Esophagus squamous epithelium (tissue), 5 donors: ENCODE results near the gene OSCP1. TPM values are rescaled to one million over a fixed set of nuclear protein-coding genes. Genes with fewer than 3 reads are reported as not detected.
A peak's percentile ranks its signal among the peaks of the same experiment; 100 is the strongest.

ENCODE experiments used
- DNase-seq: peaks from one replicate; lab custom pipeline; 2025; lab: John Stamatoyannopoulos, UW
- H3K27ac ChIP-seq, 4 donors: fragments of 200-600 bp; sonication (generic); one replicate each; pipeline ENCODE4 v1.5.1; 2016 to 2019; ENCODE audit warnings: mild to moderate bottlenecking in 1 of 4
- H3K27me3 ChIP-seq, 4 donors: fragments of 200-600 bp; sonication (generic); 1 replicate in 3 of 4; 2 replicates in 1 of 4; pipeline versions ENCODE4 v1.5.1 to v1.6.0; 2017 to 2021; ENCODE audit warnings: antibody characterized with exemption in 1 of 4
- H3K36me3 ChIP-seq, 3 donors: fragments of 200-600 bp; sonication (generic); one replicate each; pipeline ENCODE4 v1.5.1; 2016 to 2019
- H3K4me1 ChIP-seq, 3 donors: fragments of 200-600 bp; sonication (generic); one replicate each; pipeline ENCODE4 v1.5.1; 2017 to 2019
- H3K4me3 ChIP-seq, 4 donors: fragments of 200-600 bp; sonication (generic); 1 replicate in 3 of 4; 2 replicates in 1 of 4; pipeline ENCODE4 v1.5.1; 2016 to 2019; ENCODE audit warnings: mild to moderate bottlenecking in 2 of 4, moderate library complexity in 1 of 4
- H3K9me3 ChIP-seq, 3 donors: fragments of 200-600 bp; sonication (generic); one replicate each; pipeline ENCODE4 v1.5.1; 2016 to 2019
- CTCF ChIP-seq, 6 experiments: fragments of 450-650 bp in 4 of 6; fragments of 200-600 bp in 2 of 6; sonication (generic) in 2 of 6; IDR thresholded peaks; one replicate each; pipeline ENCODE4 v1.5.1; 2016 to 2019; ENCODE audit warnings: antibody characterized with exemption in 6 of 6, mild to moderate bottlenecking in 4 of 6, moderate library complexity in 4 of 6
- POLR2A ChIP-seq, 4 donors: fragments of 450-650 bp; IDR thresholded peaks; one replicate each; pipeline ENCODE4 v1.6.1; 2017; ENCODE audit warnings: antibody characterized with exemption in 4 of 4, mild to moderate bottlenecking in 4 of 4, moderate library complexity in 3 of 4
- WGBS, 2 donors: methylation state at CpG; one replicate each; pipeline ENCODE4 v1.1.5; 2018; 5-methylcytosine and 5-hydroxymethylcytosine counted together
- intact Hi-C: fragments of 100-400 bp; cut with DNase I; formaldehyde crosslinking; loops from one replicate; pipeline ENCODE4 v1.15.0; 2022
- total RNA-seq, 4 donors: library from RNA; depleted of rRNA; stranded (reverse); fragments of >200 nt; gene quantifications; one replicate each; pipeline ENCODE4 v1.1.0, GENCODE V29; 2016
- donor health status: DM: yes; HTN: yes; CAD: no.

OSCP1 gene
- total RNA-seq, 4 donors from 2014 or later: 2.4 to 6.8 (median 4.5) TPM

- no peaks in the 10 kb centered on the region for H3K9me3 ChIP-seq
- peak overlapping the region; percentile 87 to 96 (median 91) for H3K27ac ChIP-seq
- no peak for DNase-seq
These were observed 13.2 kb upstream of the OSCP1 start for GRCh38 chr1:36463463-36463802.

GRCh38 chr1:36458910-36459309, 8.7 kb upstream of the OSCP1 start:
- Histone ChIP-seq H3K27ac (peak overlapping the region in 1 of 4 donors; percentile 1), H3K36me3 (peaks cover 14 to 85% (median 17%) of the 10 kb centered on the region in 3 donors), H3K4me3 (no peak overlapping the region), H3K4me1 (peaks cover 0 to 40% (median 14%) of the 10 kb centered on the region in 3 donors), H3K27me3 (no peaks in the 10 kb centered on the region), H3K9me3 (no peaks in the 10 kb centered on the region)
- no peak for TF ChIP-seq POLR2A (IDR thresholded peaks at IDR 0.05)
- no peak for TF ChIP-seq CTCF (IDR thresholded peaks at IDR 0.05)
- intact Hi-C loops: no loop called here
- no peak for DNase-seq
- WGBS, 2 donors: 48% methylated on average over 3 of the region's 3 CpGs

More at GRCh38 chr1:36463463-36463802, 13.2 kb upstream of the OSCP1 start:
- H3K36me3 ChIP-seq: peaks cover 9 to 39% (median 14%) of the 10 kb centered on the region in 3 donors
- peaks cover 4 to 44% (median 14%) of the 10 kb centered on the region in 3 donors for H3K4me1 ChIP-seq
- TF ChIP-seq POLR2A (IDR thresholded peaks at IDR 0.05): no peak
- TF ChIP-seq CTCF (IDR thresholded peaks at IDR 0.05): peak in 1 of 6 experiments; percentile 2
- intact Hi-C loops: no loop called here
- peak overlapping the region; percentile 69 to 97 (median 81) for H3K4me3 ChIP-seq
- WGBS, 2 donors: 15% methylated on average over 5 to 6 of the region's 6 CpGs
- H3K27me3 ChIP-seq: no peaks in the 10 kb centered on the region

GRCh38 chr1:36457691-36458090, 7.4 kb upstream of the OSCP1 start:
- intact Hi-C loops: no loop called here
- peaks cover 14 to 87% (median 17%) of the 10 kb centered on the region in 3 donors for H3K36me3 ChIP-seq

GRCh38 chr1:36456391-36456928, 6.2 kb upstream of the OSCP1 start:
- Histone ChIP-seq H3K4me1 (peaks cover 0 to 18% (median 0%) of the 10 kb centered on the region in 3 donors), H3K27ac (no peak overlapping the region), H3K4me3 (no peak overlapping the region), H3K36me3 (peaks cover 14 to 78% (median 17%) of the 10 kb centered on the region in 3 donors), H3K9me3 (no peaks in the 10 kb centered on the region), H3K27me3 (no peaks in the 10 kb centered on the region)
- DNase-seq: no peak
- TF ChIP-seq POLR2A (IDR thresholded peaks at IDR 0.05): no peak
- no peak for TF ChIP-seq CTCF (IDR thresholded peaks at IDR 0.05)
- intact Hi-C loops: no loop called here

More at GRCh38 chr1:36457691-36458090, 7.4 kb upstream of the OSCP1 start:
- 64 to 83% methylated on average over 3 to 5 of the region's 5 CpGs for WGBS, 2 donors
- no peak for DNase-seq
- Histone ChIP-seq H3K9me3 (no peaks in the 10 kb centered on the region), H3K4me1 (peaks cover 0 to 28% (median 6%) of the 10 kb centered on the region in 3 donors), H3K27me3 (no peaks in the 10 kb centered on the region), H3K27ac (no peak overlapping the region), H3K4me3 (no peak overlapping the region)
- TF ChIP-seq CTCF (IDR thresholded peaks at IDR 0.05) (no peak), POLR2A (IDR thresholded peaks at IDR 0.05) (no peak)

- peaks cover 6 to 67% (median 8%) of the 10 kb centered on the region in 3 donors for H3K36me3 ChIP-seq
- no peak for TF ChIP-seq POLR2A (IDR thresholded peaks at IDR 0.05)
- TF ChIP-seq CTCF (IDR thresholded peaks at IDR 0.05): no peak
- no peak for DNase-seq
- H3K27ac ChIP-seq: no peak overlapping the region
- intact Hi-C loops: no loop called here
- no peaks in the 10 kb centered on the region for H3K9me3 ChIP-seq
- no peaks in the 10 kb centered on the region for H3K27me3 ChIP-seq
- H3K4me3 ChIP-seq: no peak overlapping the region
- peaks cover 0 to 26% (median 6%) of the 10 kb centered on the region in 3 donors for H3K4me1 ChIP-seq
- 17 to 23% methylated on average over 1 of the region's 1 CpG for WGBS, 2 donors
These were observed 5.1 kb upstream of the OSCP1 start for GRCh38 chr1:36455386-36455785.
